IMR-90 (cell line): ENCODE measurements around the gene CHD3. TPM values are rescaled to one million over a fixed set of nuclear protein-coding genes. Genes with fewer than 3 reads are reported as not detected.

ENCODE experiments used
- ATAC-seq: fragments of 200-7000 bp; cut with Tn5 transposase; 2 replicates; pipeline ENCODE4 v1.9.1; 2020; ENCODE audit warnings: low read depth, mild to moderate bottlenecking, moderate library complexity
- BruUV-seq: library from RNA; stranded (reverse); fragments of 400-500 nt; replicated peaks from 2 replicates; lab custom pipeline; 2021; lab: Mats Ljungman, UMichigan
- CTCF ChIA-PET: fragments of 300-600 bp; formaldehyde crosslinking; extraction: SDS; loops from one replicate; lab custom pipeline; 2021; ENCODE audit warnings: antibody characterized with exemption; lab: Yijun Ruan, JAX
- POLR2A ChIA-PET: fragments of 300-600 bp; sonication (Branson Sonifier 250); formaldehyde crosslinking; loops from one replicate; lab custom pipeline; 2022; ENCODE audit warnings: antibody characterized with exemption; ENCODE audit not compliant: unreplicated experiment; lab: Charles Lee
- DNase-seq: peaks from one replicate; pipeline ENCODE4 v3.0.0; 2013
- H2AFZ ChIP-seq: replicated peaks from 2 replicates; pipeline ENCODE3; 2013; ENCODE audit warnings: low read length, mild to moderate bottlenecking; ENCODE audit not compliant: poor library complexity
- H2AK5ac ChIP-seq: 2 replicates; pipeline ENCODE4 v1.6.1; 2013; ENCODE audit warnings: low read depth, low read length, inconsistent platforms
- H2AK9ac ChIP-seq: replicated peaks from 2 replicates; pipeline ENCODE3; 2013; ENCODE audit warnings: mild to moderate bottlenecking, low read depth, low read length, moderate library complexity; ENCODE audit not compliant: poor library complexity
- H2BK120ac ChIP-seq: 2 replicates; pipeline ENCODE4 v1.6.1; 2013; ENCODE audit warnings: low read depth, low read length, inconsistent platforms
- H2BK15ac ChIP-seq: 3 replicates; pipeline ENCODE4 v1.6.1; 2013; ENCODE audit warnings: low read depth, low read length, inconsistent platforms
- H2BK20ac ChIP-seq: 2 replicates; pipeline ENCODE4 v1.6.1; 2013; ENCODE audit warnings: low read depth, mild to moderate bottlenecking, inconsistent platforms, low read length, moderate library complexity
- H2BK5ac ChIP-seq: 2 replicates; pipeline ENCODE4 v1.6.1; 2013; ENCODE audit warnings: mild to moderate bottlenecking, low read depth, low read length, inconsistent platforms; ENCODE audit not compliant: poor library complexity, severe bottlenecking
- H3K14ac ChIP-seq: replicated peaks from 2 replicates; pipeline ENCODE4 v1.6.1; 2013; ENCODE audit warnings: low read depth, low read length, inconsistent platforms
- H3K18ac ChIP-seq: 2 replicates; pipeline ENCODE4 v1.6.1; 2013; ENCODE audit warnings: low read depth, low read length, control low read depth
- H3K23ac ChIP-seq: 2 replicates; pipeline ENCODE4 v1.6.1; 2013; ENCODE audit warnings: low read depth, low read length, inconsistent platforms
- H3K27ac ChIP-seq: 2 replicates; pipeline ENCODE4 v1.5.1; 2013; ENCODE audit warnings: mild to moderate bottlenecking, control low read depth, low read length; ENCODE audit not compliant: insufficient read depth
- H3K27me3 ChIP-seq: 2 replicates; pipeline ENCODE4 v1.6.1; 2013; ENCODE audit warnings: low read length; ENCODE audit not compliant: control insufficient read depth, insufficient read depth
- H3K36me3 ChIP-seq: 2 replicates; pipeline ENCODE4 v1.6.1; 2013; ENCODE audit warnings: low read length, mixed read lengths; ENCODE audit not compliant: control insufficient read depth, insufficient read depth
- H3K4ac ChIP-seq: 2 replicates; pipeline ENCODE4 v1.6.1; 2013; ENCODE audit warnings: low read depth, low read length, inconsistent platforms
- H3K4me1 ChIP-seq: 2 replicates; pipeline ENCODE4 v1.6.1; 2013; ENCODE audit warnings: low read length, mixed read lengths; ENCODE audit not compliant: control insufficient read depth, insufficient read depth
- H3K4me2 ChIP-seq: 2 replicates; pipeline ENCODE4 v1.6.1; 2013; ENCODE audit warnings: low read depth, mild to moderate bottlenecking, control low read depth, low read length, moderate library complexity
- H3K4me3 ChIP-seq: 2 replicates; pipeline ENCODE4 v1.5.1; 2013; ENCODE audit warnings: low read depth, mild to moderate bottlenecking, control low read depth, low read length, moderate library complexity; ENCODE audit not compliant: insufficient read depth
- H3K56ac ChIP-seq: 2 replicates; pipeline ENCODE4 v1.6.1; 2013; ENCODE audit warnings: low read length, inconsistent platforms; ENCODE audit not compliant: insufficient read depth; ENCODE audit errors: extremely low read depth
- H3K79me1 ChIP-seq, 2 experiments: 2 replicates each; pipeline ENCODE4 v1.6.1; 2013; ENCODE audit warnings: low read length in 2 of 2, inconsistent platforms in 1 of 2, low read depth in 1 of 2
- H3K9ac ChIP-seq: 2 replicates; pipeline ENCODE4 v1.6.1; 2013; ENCODE audit warnings: low read depth, low read length, control low read depth
- H3K9me1 ChIP-seq: 2 replicates; pipeline ENCODE4 v1.6.1; 2013; ENCODE audit warnings: low read length, inconsistent platforms; ENCODE audit not compliant: insufficient read depth
- H3K9me3 ChIP-seq: 2 replicates; pipeline ENCODE4 v1.6.1; 2013; ENCODE audit warnings: low read length; ENCODE audit not compliant: control insufficient read depth, insufficient read depth
- H4K20me1 ChIP-seq: 2 replicates; pipeline ENCODE4 v1.6.1; 2013; ENCODE audit warnings: low read length, inconsistent platforms; ENCODE audit not compliant: insufficient read depth
- H4K5ac ChIP-seq: 2 replicates; pipeline ENCODE4 v1.6.1; 2013; ENCODE audit warnings: mild to moderate bottlenecking, low read depth, low read length, control low read depth
- H4K8ac ChIP-seq, 2 experiments: 2 replicates each; pipeline ENCODE4 v1.6.1; 2013; ENCODE audit warnings: low read depth in 2 of 2, low read length in 2 of 2, control low read depth in 1 of 2, inconsistent platforms in 1 of 2
- H4K91ac ChIP-seq: 2 replicates; pipeline ENCODE4 v1.6.1; 2013; ENCODE audit warnings: low read depth, low read length, inconsistent platforms; ENCODE audit not compliant: insufficient read depth
- CHD1 ChIP-seq: IDR thresholded peaks from 2 replicates; pipeline ENCODE4 v1.6.1; 2012; ENCODE audit warnings: low read depth, low read length, improper control_type of control experiment
- FOS ChIP-seq: fragments of 150-350 bp; IDR thresholded peaks from 2 replicates; pipeline ENCODE4 v1.6.1; 2016; ENCODE audit warnings: low read depth, low read length
- MAFK ChIP-seq: IDR thresholded peaks from 2 replicates; pipeline ENCODE4 v1.6.1; 2012; ENCODE audit warnings: low read depth, low read length, improper control_type of control experiment
- MAZ ChIP-seq: IDR thresholded peaks from 2 replicates; pipeline ENCODE4 v1.6.1; 2012; ENCODE audit warnings: low read depth, mild to moderate bottlenecking, low read length, improper control_type of control experiment, moderate library complexity, borderline replicate concordance
- NFE2L2 ChIP-seq: fragments of 150-350 bp; IDR thresholded peaks from 2 replicates; pipeline ENCODE4 v1.6.1; 2016; ENCODE audit warnings: low read depth, mild to moderate bottlenecking, low read length
- POLR2A ChIP-seq: IDR thresholded peaks from 2 replicates; pipeline ENCODE4 v1.6.1; 2012; ENCODE audit warnings: mild to moderate bottlenecking, low read depth, low read length
- RAD21 ChIP-seq: IDR thresholded peaks from 2 replicates; pipeline ENCODE4 v1.6.1; 2012; ENCODE audit warnings: low read length, improper control_type of control experiment
- RCOR1 ChIP-seq: IDR thresholded peaks from 2 replicates; pipeline ENCODE4 v1.6.1; 2012; ENCODE audit warnings: mild to moderate bottlenecking, low read length, improper control_type of control experiment; ENCODE audit not compliant: insufficient replicate concordance
- RFX5 ChIP-seq: IDR thresholded peaks from 2 replicates; pipeline ENCODE4 v1.8.0; 2012; ENCODE audit warnings: low read depth, mild to moderate bottlenecking, low read length, moderate library complexity
- SMC3 ChIP-seq: fragments of 150-350 bp; IDR thresholded peaks from 2 replicates; pipeline ENCODE4 v1.6.1; 2016; ENCODE audit warnings: low read depth, mild to moderate bottlenecking, antibody characterized with exemption, low read length, moderate library complexity
- WGBS, 2 experiments: methylation state at CpG; one replicate each; pipeline versions ENCODE4 v1.1.5 to v1.1.7; 2013; ENCODE audit warnings: missing lambda C conversion rate in 2 of 2; ENCODE audit not compliant: insufficient read length in 1 of 2; ENCODE audit errors: extremely low coverage in 2 of 2; 5-methylcytosine and 5-hydroxymethylcytosine counted together
- dilution Hi-C: fragments of 300-500 bp; cut with HindIII; formaldehyde crosslinking; loops from one replicate; pipeline ENCODE4 v1.14.3; 2018; ENCODE audit warnings: low sequenced_read_pairs; ENCODE audit not compliant: unreplicated experiment
- in situ Hi-C: fragments of 300-500 bp; cut with MboI; formaldehyde crosslinking; loops from 3 replicates; pipeline ENCODE4 v1.14.3; 2019; ENCODE audit warnings: low sequenced_read_pairs, inconsistent platforms, mixed read lengths
- intact Hi-C: fragments of 100-400 bp; cut with micrococcal nuclease; formaldehyde crosslinking; loops from 2 replicates; pipeline ENCODE4 v1.10.0; 2022
- polyA plus RNA-seq, 3 experiments: library from polyadenylated mRNA; depleted of rRNA; stranded (reverse); fragments of >200 nt; gene quantifications; 2 replicates each; pipeline ENCODE4 v1.2.3, GENCODE V29; 2012; ENCODE audit warnings: low replicate concordance in 1 of 3
- total RNA-seq: library from RNA; depleted of rRNA; stranded (reverse); fragments of >200 nt; gene quantifications from 2 replicates; pipeline ENCODE4 v1.2.3, GENCODE V29; 2012

The CHD3 gene
- total and polyA plus RNA-seq, 2 of the 4 experiments (the other 2 are of a cell fraction) = 65.4 to 78.1 TPM

GRCh38 chr17:7849751-7850504 lies 38.7 kb upstream of the CHD3 start:
- Histone ChIP-seq H3K14ac (no peak overlapping the region), H3K9me3 (no peaks in the 10 kb centered on the region), H3K36me3 (peaks cover 67% of the 10 kb centered on the region), H2BK15ac (no peak overlapping the region), H2BK120ac (no peak overlapping the region), H2AK9ac (no peak overlapping the region), H3K18ac (no peak overlapping the region), H2AFZ (no peak overlapping the region), H3K27ac (no peak overlapping the region), H3K23ac (no peak overlapping the region), H3K4me1 (peaks cover 7% of the 10 kb centered on the region), H4K91ac (no peak overlapping the region), H2AK5ac (no peak overlapping the region), H3K9me1 (no peaks in the 10 kb centered on the region), H2BK20ac (no peak overlapping the region), H4K5ac (no peak overlapping the region), H3K4ac (no peak overlapping the region), H4K8ac (no peak overlapping the region), H2BK5ac (no peak overlapping the region), H3K4me2 (no peak overlapping the region), H4K20me1 (peaks cover 42% of the 10 kb centered on the region), H3K27me3 (no peaks in the 10 kb centered on the region), H3K9ac (no peak overlapping the region), H3K4me3 (no peak overlapping the region), H3K79me1 (peaks cover 14 to 40% of the 10 kb centered on the region in 2 experiments), H3K56ac (no peak overlapping the region)
- no TSS peak for BruUV-seq
- DNase-seq (no peak), ATAC-seq (no peak)
- intact Hi-C loops = no loop called here
- dilution Hi-C loops = no loop called here
- 86% methylated on average over 6 of the region's 12 CpGs; no CpG with 5 or more reads in 1 of the 2 experiments for WGBS, 2 experiments
- in situ Hi-C loops = no loop called here
- ChIA-PET POLR2A (no interaction called here), CTCF (interaction anchor here (1.2 kb wide), 1 partner anchor 11 kb away, joined by 3 read pairs; no protein-coding TSS in a partner anchor)
- no peak for TF ChIP-seq RCOR1
- TF ChIP-seq CHD1 = no peak
- no peak for TF ChIP-seq RAD21
- no peak for TF ChIP-seq FOS
- TF ChIP-seq MAFK = no peak
- no peak for TF ChIP-seq MAZ
- TF ChIP-seq NFE2L2 = no peak
- TF ChIP-seq RFX5 = no peak
- no peak for TF ChIP-seq SMC3
- TF ChIP-seq POLR2A = no peak
